Measurements from ENCODE around the gene RAB3A.

- TF ChIP-seq EZH2 (IDR thresholded peaks at IDR 0.05) (no peak), POLR2AphosphoS5 (IDR thresholded peaks at IDR 0.05; ENCODE audit: borderline replicate concordance, low read depth, low read length) (no peak)
Measured at GRCh38 chr19:18171605-18172327, 32.1 kb downstream of the RAB3A start.
